Trophoblast cell (in vitro differentiated cells and primary cell): ENCODE measurements around the gene LPCAT3. TPM values are rescaled to one million over a fixed set of nuclear protein-coding genes. Genes with fewer than 3 reads are reported as not detected.

Experiments used
- DNase-seq, 2 donors: peaks; one replicate each; pipeline ENCODE4 v3.0.0-alpha.2; 2016
- H2AFZ ChIP-seq: 2 replicates; pipeline ENCODE4 v1.6.1; 2013; ENCODE audit warnings: low read length, moderate library complexity, mild to moderate bottlenecking; ENCODE audit not compliant: insufficient read depth, poor library complexity
- H2AK5ac ChIP-seq: 2 replicates; pipeline ENCODE4 v1.6.1; 2013; ENCODE audit warnings: mild to moderate bottlenecking, low read length
- H2BK120ac ChIP-seq: 2 replicates; pipeline ENCODE4 v1.6.1; 2013; ENCODE audit warnings: low read length, mild to moderate bottlenecking, moderate library complexity; ENCODE audit not compliant: insufficient read depth, poor library complexity
- H2BK12ac ChIP-seq: 2 replicates; pipeline ENCODE4 v1.6.1; 2013; ENCODE audit warnings: mild to moderate bottlenecking, low read length, moderate library complexity
- H2BK5ac ChIP-seq: 2 replicates; pipeline ENCODE4 v1.6.1; 2013; ENCODE audit warnings: low read length, low read depth, moderate library complexity, mild to moderate bottlenecking; ENCODE audit not compliant: poor library complexity
- H3K14ac ChIP-seq: 2 replicates; pipeline ENCODE4 v1.6.1; 2013; ENCODE audit warnings: mild to moderate bottlenecking, low read length
- H3K18ac ChIP-seq: 2 replicates; pipeline ENCODE4 v1.6.1; 2013; ENCODE audit warnings: mild to moderate bottlenecking, low read length
- H3K23ac ChIP-seq: 2 replicates; pipeline ENCODE4 v1.6.1; 2013; ENCODE audit warnings: low read length
- H3K27ac ChIP-seq: 2 replicates; pipeline ENCODE4 v1.5.1; 2013; ENCODE audit warnings: low read depth, mild to moderate bottlenecking, inconsistent platforms, low read length, moderate library complexity
- H3K27me3 ChIP-seq: 2 replicates; pipeline ENCODE4 v1.6.1; 2013; ENCODE audit warnings: inconsistent platforms, mild to moderate bottlenecking, low read length, moderate library complexity; ENCODE audit not compliant: insufficient read depth
- H3K36me3 ChIP-seq, 2 experiments: 1 replicate in 1 of 2; 2 replicates in 1 of 2; pipeline ENCODE4 v1.6.1; 2013; ENCODE audit warnings: low read length in 2 of 2, mild to moderate bottlenecking in 2 of 2, moderate library complexity in 1 of 2; ENCODE audit not compliant: insufficient read depth in 2 of 2, control insufficient read depth in 1 of 2
- H3K4ac ChIP-seq: 2 replicates; pipeline ENCODE4 v1.6.1; 2013; ENCODE audit warnings: low read depth, mild to moderate bottlenecking, low read length, moderate library complexity
- H3K4me1 ChIP-seq, 2 experiments: 1 replicate in 1 of 2; 2 replicates in 1 of 2; pipeline ENCODE4 v1.6.1; 2013; ENCODE audit warnings: low read length in 2 of 2, mild to moderate bottlenecking in 2 of 2, moderate library complexity in 1 of 2; ENCODE audit not compliant: insufficient read depth in 2 of 2, control insufficient read depth in 1 of 2
- H3K4me2 ChIP-seq: 2 replicates; pipeline ENCODE4 v1.6.1; 2013; ENCODE audit warnings: inconsistent platforms, mild to moderate bottlenecking, low read length, moderate library complexity
- H3K4me3 ChIP-seq: 2 replicates; pipeline ENCODE4 v1.5.1; 2013; ENCODE audit warnings: mild to moderate bottlenecking, low read depth, low read length, inconsistent platforms
- H3K79me1 ChIP-seq: one replicate; pipeline ENCODE4 v1.6.1; 2013; ENCODE audit warnings: low read length
- H3K79me2 ChIP-seq: 2 replicates; pipeline ENCODE4 v1.6.1; 2013; ENCODE audit warnings: low read length, mild to moderate bottlenecking; ENCODE audit not compliant: control insufficient read depth, insufficient read depth, poor library complexity
- H3K9ac ChIP-seq: 2 replicates; pipeline ENCODE4 v1.6.1; 2013; ENCODE audit warnings: mild to moderate bottlenecking, low read length
- H3K9me3 ChIP-seq: 2 replicates; pipeline ENCODE4 v1.6.1; 2013; ENCODE audit warnings: low read depth, mild to moderate bottlenecking, control low read depth, inconsistent platforms, low read length; ENCODE audit not compliant: insufficient read depth
- H4K12ac ChIP-seq: 2 replicates; pipeline ENCODE4 v1.6.1; 2013; ENCODE audit warnings: low read depth, mild to moderate bottlenecking, low read length, moderate library complexity
- H4K8ac ChIP-seq: 2 replicates; pipeline ENCODE4 v1.6.1; 2013; ENCODE audit warnings: low read depth, mild to moderate bottlenecking, low read length, moderate library complexity
- H4K91ac ChIP-seq: one replicate; pipeline ENCODE4 v1.6.1; 2013; ENCODE audit warnings: low read depth, mild to moderate bottlenecking, low read length, moderate library complexity
- WGBS: extraction: QIAGEN DNeasy Blood & Tissue Kit; methylation state at CpG from one replicate; pipeline ENCODE4 v1.1.7; 2013; ENCODE audit warnings: missing lambda C conversion rate; ENCODE audit not compliant: insufficient read length, insufficient coverage; ENCODE audit errors: extremely low coverage; 5-methylcytosine and 5-hydroxymethylcytosine counted together
- polyA plus RNA-seq: library from polyadenylated mRNA; stranded (reverse); fragments of 200-250 nt; gene quantifications from 2 replicates; pipeline ENCODE4 v1.2.3, GENCODE V29; 2013

LPCAT3 gene
- polyA plus RNA-seq = 38.1 and 38.8 TPM in 2 replicates

GRCh38 chr12:7018350-7019042 is at the start of gene LPCAT3:
Gene LPCAT3, minus strand, starts transcription at chr12:7018476. Its CDS starts 52 bp downstream, at chr12:7018424.
- Histone ChIP-seq H3K4me1 (peaks cover 2 to 6% of the 10 kb centered on the region in 2 experiments), H2BK12ac (no peak within 1 kb of the TSS), H2AK5ac (no peak within 1 kb of the TSS), H3K9me3 (no peaks in the 10 kb centered on the region), H3K23ac (no peak within 1 kb of the TSS), H3K9ac (peak within 1 kb of the TSS; percentile 55), H3K79me1 (peaks cover 5% of the 10 kb centered on the region), H3K27ac (peak within 1 kb of the TSS; percentile 99), H3K79me2 (no peaks in the 10 kb centered on the region), H3K27me3 (no peaks in the 10 kb centered on the region), H3K36me3 (peaks cover 0 to 2% of the 10 kb centered on the region in 2 experiments), H3K14ac (peak within 1 kb of the TSS; percentile 3), H2AFZ (peak within 1 kb of the TSS; percentile 60), H4K12ac (peak within 1 kb of the TSS; percentile 1), H4K8ac (peak within 1 kb of the TSS; percentile 84), H3K18ac (peak within 1 kb of the TSS; percentile 40), H3K4me3 (peak within 1 kb of the TSS; percentile 87), H2BK5ac (peak within 1 kb of the TSS; percentile 97), H4K91ac (peak within 1 kb of the TSS; percentile 86), H2BK120ac (peak within 1 kb of the TSS; percentile 59), H3K4ac (no peak within 1 kb of the TSS), H3K4me2 (peak within 1 kb of the TSS; percentile 77)
- DNase-seq = peak; percentile 97 to 98
- no CpG with 5 or more reads among the region's 77 CpGs for WGBS

GRCh38 chr12:7067096-7067495 is 48.8 kb upstream of the LPCAT3 start:
- Histone ChIP-seq H2BK12ac (no peak overlapping the region), H3K79me2 (no peaks in the 10 kb centered on the region), H2BK5ac (no peak overlapping the region), H4K8ac (no peak overlapping the region), H3K9ac (no peak overlapping the region), H4K12ac (no peak overlapping the region), H3K27ac (no peak overlapping the region), H3K9me3 (no peaks in the 10 kb centered on the region), H3K18ac (no peak overlapping the region), H4K91ac (no peak overlapping the region), H3K36me3 (no peaks in the 10 kb centered on the region), H3K4ac (no peak overlapping the region), H3K14ac (no peak overlapping the region), H3K4me3 (no peak overlapping the region), H3K23ac (no peak overlapping the region), H3K4me2 (no peak overlapping the region), H3K79me1 (no peaks in the 10 kb centered on the region), H3K27me3 (no peaks in the 10 kb centered on the region), H2AK5ac (no peak overlapping the region), H3K4me1 (peaks cover 2 to 4% of the 10 kb centered on the region in 2 experiments), H2BK120ac (no peak overlapping the region), H2AFZ (no peak overlapping the region)
- DNase-seq = no peak
- WGBS = no CpG with 5 or more reads among the region's 7 CpGs

- no peak overlapping the region for H4K12ac ChIP-seq
- no peak overlapping the region for H3K4me2 ChIP-seq
- H3K4me3 ChIP-seq = no peak overlapping the region
- no CpG with 5 or more reads among the region's 2 CpGs for WGBS
- no peak overlapping the region for H2AK5ac ChIP-seq
- no peak overlapping the region for H3K23ac ChIP-seq
- H2BK120ac ChIP-seq = no peak overlapping the region
- H3K4ac ChIP-seq = no peak overlapping the region
- no peaks in the 10 kb centered on the region for H3K36me3 ChIP-seq
- no peak overlapping the region for H3K27ac ChIP-seq
- peaks cover 2 to 4% of the 10 kb centered on the region in 2 experiments for H3K4me1 ChIP-seq
- peak in 1 of 2 donors; percentile 19 for DNase-seq
- no peak overlapping the region for H3K9ac ChIP-seq
- no peak overlapping the region for H3K14ac ChIP-seq
- no peak overlapping the region for H4K8ac ChIP-seq
- no peak overlapping the region for H3K18ac ChIP-seq
- no peak overlapping the region for H4K91ac ChIP-seq
- no peaks in the 10 kb centered on the region for H3K79me1 ChIP-seq
- H3K79me2 ChIP-seq = no peaks in the 10 kb centered on the region
- H2BK5ac ChIP-seq = no peak overlapping the region
- no peaks in the 10 kb centered on the region for H3K27me3 ChIP-seq
- no peak overlapping the region for H2BK12ac ChIP-seq
- H3K9me3 ChIP-seq = no peaks in the 10 kb centered on the region
- no peak overlapping the region for H2AFZ ChIP-seq
These were observed 48.3 kb upstream of the LPCAT3 start for GRCh38 chr12:7066596-7066995.

- no peak overlapping the region for H2AK5ac ChIP-seq
- no peak overlapping the region for H4K12ac ChIP-seq
- H3K27me3 ChIP-seq = no peaks in the 10 kb centered on the region
- H3K4me1 ChIP-seq = peaks cover 2 to 4% of the 10 kb centered on the region in 2 experiments
- no peak overlapping the region for H4K8ac ChIP-seq
- H2AFZ ChIP-seq = no peak overlapping the region
- no peak for DNase-seq
- no CpG with 5 or more reads among the region's 7 CpGs for WGBS
- no peak overlapping the region for H3K4ac ChIP-seq
- H3K9me3 ChIP-seq = no peaks in the 10 kb centered on the region
- H3K4me2 ChIP-seq = no peak overlapping the region
- H2BK12ac ChIP-seq = no peak overlapping the region
- no peaks in the 10 kb centered on the region for H3K36me3 ChIP-seq
- no peak overlapping the region for H4K91ac ChIP-seq
- H3K27ac ChIP-seq = no peak overlapping the region
- H3K79me1 ChIP-seq = no peaks in the 10 kb centered on the region
- no peak overlapping the region for H2BK5ac ChIP-seq
- H3K23ac ChIP-seq = no peak overlapping the region
- no peak overlapping the region for H3K9ac ChIP-seq
- no peak overlapping the region for H3K4me3 ChIP-seq
- H3K14ac ChIP-seq = no peak overlapping the region
- no peak overlapping the region for H2BK120ac ChIP-seq
- H3K18ac ChIP-seq = no peak overlapping the region
- no peaks in the 10 kb centered on the region for H3K79me2 ChIP-seq
These were observed 46.9 kb upstream of the LPCAT3 start for GRCh38 chr12:7065073-7065623.
